COLO829 (cell line): ENCODE measurements around the gene ETFB.

Experiments
- DNase-seq: peaks from one replicate; pipeline ENCODE4 v3.0.0; 2012; ENCODE audit warnings: low spot score

Gene ETFB

GRCh38 chr19:51295382-51296126 lies 70.6 kb downstream of the ETFB start:
- no peak for DNase-seq
